Measurements from ENCODE around the gene SLC51A. TPM values are rescaled to one million over a fixed set of nuclear protein-coding genes. Genes with fewer than 3 reads are reported as not detected.

Gene SLC51A
- total RNA-seq, 1 donor from 2014 or later = not detected

DNA sequence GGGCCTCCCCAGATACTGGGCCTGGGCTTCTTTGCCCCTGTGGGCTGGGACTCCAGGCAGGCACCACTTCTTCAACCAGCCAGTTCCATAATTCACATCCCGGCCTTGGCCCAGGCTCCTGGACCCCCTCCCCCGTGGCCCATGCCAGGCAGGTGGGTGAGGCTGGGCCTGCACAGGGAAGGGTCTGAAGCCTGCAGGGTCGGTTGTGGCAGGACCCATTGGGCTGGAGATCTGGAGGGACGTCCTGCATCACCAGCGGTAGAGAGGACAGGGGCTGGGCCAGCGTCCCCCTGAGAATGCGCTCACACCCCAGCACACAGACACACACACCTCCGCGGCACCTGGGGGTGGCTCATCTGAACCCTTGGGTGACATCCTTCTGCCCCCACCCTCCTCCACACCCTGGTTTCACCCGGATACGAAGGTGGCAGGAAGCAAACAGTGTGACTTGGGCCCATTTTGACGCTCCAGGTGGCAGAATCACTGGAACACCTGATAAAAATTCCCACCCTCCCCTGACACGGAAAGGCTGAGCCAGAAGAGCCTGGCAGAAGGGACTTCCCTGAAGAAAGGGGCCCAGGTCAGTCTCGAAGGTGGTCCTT, 20.6 kb upstream of the SLC51A start:
- Mint-ChIP-seq H3K27ac (ENCODE audit: unreplicated experiment) (no peak overlapping the region), H3K4me3 (ENCODE audit: unreplicated experiment) (no peak overlapping the region), H3K9me3 (ENCODE audit: unreplicated experiment) (no peaks in the 10 kb centered on the region), H3K27me3 (ENCODE audit: unreplicated experiment) (peaks cover 14% of the 10 kb centered on the region), H3K4me1 (ENCODE audit: unreplicated experiment) (no peaks in the 10 kb centered on the region), H3K36me3 (ENCODE audit: low read depth, unreplicated experiment) (no peaks in the 10 kb centered on the region)
- no peak for DNase-seq (ENCODE audit: low spot score)
- TF ChIP-seq, protein P1, sequence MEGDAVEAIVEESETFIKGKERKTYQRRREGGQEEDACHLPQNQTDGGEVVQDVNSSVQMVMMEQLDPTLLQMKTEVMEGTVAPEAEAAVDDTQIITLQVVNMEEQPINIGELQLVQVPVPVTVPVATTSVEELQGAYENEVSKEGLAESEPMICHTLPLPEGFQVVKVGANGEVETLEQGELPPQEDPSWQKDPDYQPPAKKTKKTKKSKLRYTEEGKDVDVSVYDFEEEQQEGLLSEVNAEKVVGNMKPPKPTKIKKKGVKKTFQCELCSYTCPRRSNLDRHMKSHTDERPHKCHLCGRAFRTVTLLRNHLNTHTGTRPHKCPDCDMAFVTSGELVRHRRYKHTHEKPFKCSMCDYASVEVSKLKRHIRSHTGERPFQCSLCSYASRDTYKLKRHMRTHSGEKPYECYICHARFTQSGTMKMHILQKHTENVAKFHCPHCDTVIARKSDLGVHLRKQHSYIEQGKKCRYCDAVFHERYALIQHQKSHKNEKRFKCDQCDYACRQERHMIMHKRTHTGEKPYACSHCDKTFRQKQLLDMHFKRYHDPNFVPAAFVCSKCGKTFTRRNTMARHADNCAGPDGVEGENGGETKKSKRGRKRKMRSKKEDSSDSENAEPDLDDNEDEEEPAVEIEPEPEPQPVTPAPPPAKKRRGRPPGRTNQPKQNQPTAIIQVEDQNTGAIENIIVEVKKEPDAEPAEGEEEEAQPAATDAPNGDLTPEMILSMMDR (IDR thresholded peaks at IDR 0.05; ENCODE audit: unreplicated experiment) = no peak

DNA sequence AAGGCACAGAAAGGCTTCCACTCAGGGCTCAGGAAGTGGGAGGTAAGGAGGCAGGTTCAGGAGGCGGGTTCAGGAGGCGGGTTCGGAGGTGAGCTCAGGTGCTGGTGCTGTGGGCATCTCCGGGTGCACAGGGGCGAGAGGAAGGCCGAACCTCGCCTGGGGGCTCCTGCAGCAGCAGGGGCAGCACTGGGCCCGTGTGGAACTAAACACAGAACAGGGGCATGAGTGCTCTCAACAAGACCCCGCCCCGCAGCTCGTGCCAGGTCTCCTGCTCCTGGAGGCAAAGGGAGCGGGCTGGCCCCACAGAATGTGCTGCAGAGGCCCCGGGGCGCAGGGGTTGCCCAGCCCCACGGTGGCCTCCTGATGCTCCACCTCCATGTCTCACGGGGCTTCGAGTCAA, 18.8 kb upstream of the SLC51A start:
- peaks cover 14% of the 10 kb centered on the region for H3K27me3 Mint-ChIP-seq (ENCODE audit: unreplicated experiment)
- no peak overlapping the region for H3K4me3 Mint-ChIP-seq (ENCODE audit: unreplicated experiment)

DNA sequence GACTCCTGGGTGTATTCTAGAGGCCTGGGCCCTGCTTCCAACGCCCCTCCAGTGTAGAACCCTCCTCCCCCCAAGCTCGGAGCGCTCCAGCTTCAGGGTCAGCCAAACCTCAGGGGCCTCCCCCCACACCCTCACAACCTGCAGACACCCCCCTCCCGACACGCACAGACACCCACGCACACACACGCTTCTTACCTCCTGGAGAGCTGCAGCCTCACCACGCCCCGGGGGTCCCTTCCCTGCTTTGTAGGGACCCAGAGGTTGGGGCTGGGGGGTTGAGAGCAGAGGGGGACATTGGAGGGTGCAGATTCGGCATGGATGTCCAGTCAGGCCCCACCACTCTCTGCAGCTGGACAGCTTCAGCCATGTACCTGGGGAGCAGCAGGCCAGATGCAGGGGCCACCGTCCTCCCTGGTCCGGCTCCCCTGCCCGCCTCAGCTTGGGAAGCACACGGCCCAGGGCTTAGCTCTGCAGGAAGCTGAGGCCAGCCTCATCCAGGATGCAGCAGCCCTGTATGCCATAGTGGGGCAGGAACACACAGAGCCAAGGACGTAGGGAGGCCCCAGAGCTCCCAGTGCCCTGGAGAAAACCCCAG, 18.2 kb upstream of the SLC51A start:
- TF ChIP-seq, protein P1 (IDR thresholded peaks at IDR 0.05; ENCODE audit: unreplicated experiment) = no peak
- no peak overlapping the region for H3K27ac Mint-ChIP-seq (ENCODE audit: unreplicated experiment)
- H3K4me3 Mint-ChIP-seq (ENCODE audit: unreplicated experiment) = no peak overlapping the region
- H3K36me3 Mint-ChIP-seq (ENCODE audit: low read depth, unreplicated experiment) = no peaks in the 10 kb centered on the region
- H3K9me3 Mint-ChIP-seq (ENCODE audit: unreplicated experiment) = no peaks in the 10 kb centered on the region
- DNase-seq (ENCODE audit: low spot score) = no peak
- H3K27me3 Mint-ChIP-seq (ENCODE audit: unreplicated experiment) = peaks cover 16% of the 10 kb centered on the region
- no peaks in the 10 kb centered on the region for H3K4me1 Mint-ChIP-seq (ENCODE audit: unreplicated experiment)

More for the DNA sequence above, 18.8 kb upstream of the SLC51A start:
- DNase-seq (ENCODE audit: low spot score) = no peak
- Mint-ChIP-seq H3K9me3 (ENCODE audit: unreplicated experiment) (no peaks in the 10 kb centered on the region), H3K36me3 (ENCODE audit: low read depth, unreplicated experiment) (no peaks in the 10 kb centered on the region), H3K4me1 (ENCODE audit: unreplicated experiment) (no peaks in the 10 kb centered on the region), H3K27ac (ENCODE audit: unreplicated experiment) (no peak overlapping the region)
- TF ChIP-seq, protein P1 (IDR thresholded peaks at IDR 0.05; ENCODE audit: unreplicated experiment) = no peak

DNA sequence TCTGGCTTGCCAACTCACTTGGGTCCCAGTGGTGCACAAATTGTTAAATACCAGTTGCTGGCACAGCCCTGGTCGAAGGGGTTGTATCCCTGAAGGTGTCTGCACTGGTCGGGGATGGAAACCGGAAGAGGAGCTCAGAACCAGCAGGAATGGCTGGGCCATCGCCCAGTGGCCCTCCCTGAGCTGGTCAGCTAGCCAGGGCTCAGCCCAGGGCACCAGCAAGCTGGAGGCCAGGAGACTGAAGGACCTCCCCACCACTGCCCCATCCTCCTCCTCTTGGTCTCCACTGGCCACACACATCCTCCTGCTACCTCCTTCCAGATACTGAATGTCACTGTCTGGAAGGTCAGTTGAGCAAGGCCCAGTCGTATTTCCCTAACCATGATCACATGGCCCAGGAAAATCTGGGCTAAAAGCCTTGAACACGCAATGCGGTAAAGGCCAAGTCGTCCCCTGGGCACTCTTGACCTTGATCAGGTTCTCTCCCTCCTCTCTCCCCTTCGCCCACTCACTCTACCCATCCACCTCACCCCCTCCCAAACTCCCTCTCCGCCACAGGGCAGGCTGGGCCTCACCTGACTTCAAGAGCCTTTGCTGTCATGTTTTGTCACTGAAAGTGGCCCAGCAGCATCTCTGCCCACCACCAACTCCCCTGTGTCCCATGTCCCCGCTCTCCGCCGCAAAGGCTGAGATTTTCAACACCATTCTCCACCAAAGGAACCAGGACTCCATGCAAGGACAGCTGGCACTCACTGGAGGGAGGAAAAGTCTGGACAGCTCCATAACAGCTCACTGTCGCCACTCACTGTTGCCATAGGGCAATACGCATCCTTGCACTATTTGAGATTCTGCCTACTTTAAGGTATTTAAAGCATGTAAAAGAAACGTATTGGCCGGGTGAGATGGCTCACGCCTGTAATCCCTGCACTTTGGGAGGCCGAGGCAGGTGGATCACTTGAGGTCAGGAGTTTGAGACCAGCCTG, 17.3 kb upstream of the SLC51A start:
- Mint-ChIP-seq H3K36me3 (ENCODE audit: low read depth, unreplicated experiment) (no peaks in the 10 kb centered on the region), H3K27ac (ENCODE audit: unreplicated experiment) (no peak overlapping the region), H3K27me3 (ENCODE audit: unreplicated experiment) (peaks cover 14% of the 10 kb centered on the region), H3K9me3 (ENCODE audit: unreplicated experiment) (no peaks in the 10 kb centered on the region), H3K4me1 (ENCODE audit: unreplicated experiment) (no peaks in the 10 kb centered on the region), H3K4me3 (ENCODE audit: unreplicated experiment) (no peak overlapping the region)
- TF ChIP-seq, protein P1 (IDR thresholded peaks at IDR 0.05; ENCODE audit: unreplicated experiment) = no peak
- no peak for DNase-seq (ENCODE audit: low spot score)
